GF-D8 (cell line): ENCODE data around the gene PRSS58.

Experiments used
- DNase-seq: peaks from one replicate; lab custom pipeline; 2025; lab: John Stamatoyannopoulos, UW

PRSS58 gene

GRCh38 chr7:142257958-142258357, at the start of gene PRSS58:
Gene PRSS58 (minus strand): TSS chr7:142258058. CDS start chr7:142257707, 351 bp downstream.
- no peak for DNase-seq

- DNase-seq, result no peak
These were observed 49.5 kb upstream of the PRSS58 start for GRCh38 chr7:142307246-142307900.

- DNase-seq, result no peak
These were observed 45.8 kb upstream of the PRSS58 start for GRCh38 chr7:142303650-142304049.

GRCh38 chr7:142301923-142302550, 44.2 kb upstream of the PRSS58 start:
- no peak for DNase-seq

- peak; percentile 57 for DNase-seq
These were observed 43.4 kb upstream of the PRSS58 start for GRCh38 chr7:142301299-142301698.

GRCh38 chr7:142300689-142301088, 42.8 kb upstream of the PRSS58 start:
- DNase-seq, result no peak

GRCh38 chr7:142299237-142299781, 41.5 kb upstream of the PRSS58 start:
- no peak for DNase-seq

- DNase-seq, result no peak
These were observed 40.8 kb upstream of the PRSS58 start for GRCh38 chr7:142298627-142299026.

GRCh38 chr7:142298009-142298408, 40.2 kb upstream of the PRSS58 start:
- DNase-seq, result no peak

- no peak for DNase-seq
These were observed 22.4 kb upstream of the PRSS58 start for GRCh38 chr7:142280263-142280662.

GRCh38 chr7:142279601-142280000, 21.7 kb upstream of the PRSS58 start:
- no peak for DNase-seq

- DNase-seq, result no peak
These were observed 17.2 kb upstream of the PRSS58 start for GRCh38 chr7:142275028-142275427.

GRCh38 chr7:142272841-142273240, 15.0 kb upstream of the PRSS58 start:
- no peak for DNase-seq

- DNase-seq, result no peak
These were observed 5.9 kb upstream of the PRSS58 start for GRCh38 chr7:142263598-142264380.

GRCh38 chr7:142250705-142251104, 7.2 kb downstream of the PRSS58 start:
- no peak for DNase-seq

- DNase-seq, result no peak
These were observed 7.9 kb downstream of the PRSS58 start for GRCh38 chr7:142249918-142250317.

- no peak for DNase-seq
These were observed 9.4 kb downstream of the PRSS58 start for GRCh38 chr7:142248166-142249160.

- no peak for DNase-seq
These were observed 14.0 kb downstream of the PRSS58 start for GRCh38 chr7:142243823-142244222.

GRCh38 chr7:142240546-142240945, 17.3 kb downstream of the PRSS58 start:
- DNase-seq, result no peak

- DNase-seq, result no peak
These were observed 26.1 kb downstream of the PRSS58 start for GRCh38 chr7:142231716-142232115.

GRCh38 chr7:142228537-142229104, 29.2 kb downstream of the PRSS58 start:
- no peak for DNase-seq
